ENCODE results near the gene AAMP. TPM values are rescaled to one million over a fixed set of nuclear protein-coding genes. Genes with fewer than 3 reads are reported as not detected.
A peak's percentile ranks its signal among the peaks of the same experiment; 100 is the strongest.

AAMP gene
- total and polyA plus RNA-seq, 2 donors from 2014 or later: 70.1 to 108 TPM

DNA sequence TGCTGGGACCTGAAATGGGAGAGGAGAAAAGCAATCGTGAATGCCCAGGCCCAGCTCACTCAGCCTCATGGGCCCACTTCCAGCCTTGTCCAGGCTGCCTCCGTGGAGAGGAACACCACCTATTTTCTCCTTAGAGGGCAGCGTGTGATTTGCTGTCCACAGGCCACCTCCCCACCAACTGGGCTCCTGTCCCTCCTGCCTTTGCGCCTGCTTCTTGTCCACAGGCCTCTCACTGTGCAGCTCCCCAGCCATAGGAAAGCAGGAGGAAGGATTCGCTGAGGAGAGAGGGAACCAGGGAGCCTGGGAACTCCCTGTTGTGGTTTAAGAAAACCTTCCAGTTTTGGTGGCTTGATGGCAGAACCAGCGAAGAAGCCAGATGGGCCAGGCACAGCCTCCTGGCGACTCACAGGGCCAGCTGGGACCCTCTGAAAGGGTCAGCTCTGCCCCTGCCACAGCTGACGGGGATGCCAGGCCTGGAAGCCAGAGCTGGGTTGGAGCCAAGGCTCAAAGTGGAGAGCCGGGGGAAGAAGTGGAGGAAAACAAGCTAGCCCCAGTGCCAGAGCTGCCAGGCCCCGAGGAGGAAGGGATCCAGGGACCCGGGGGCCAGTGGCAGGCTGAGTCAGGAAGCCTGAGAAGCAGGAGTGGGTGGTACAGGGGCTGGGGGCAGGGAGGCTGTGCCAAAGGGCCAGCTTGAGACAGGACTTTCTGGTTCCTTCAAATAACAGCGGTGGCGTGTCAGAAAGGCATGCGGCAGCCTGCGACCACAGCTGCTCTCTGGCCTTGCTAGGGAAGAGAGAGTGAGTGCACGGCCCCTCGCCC lies 12.4 kb upstream of the AAMP start:
- FAIRE-seq: no peak
- Histone ChIP-seq H3K4me1 (ENCODE audit: control insufficient read depth in 2 of 3, insufficient read depth in 2 of 3, low read depth in 1 of 3, low read length in 3 of 3) (peaks cover 0 to 53% (median 49%) of the 10 kb centered on the region in 3 donors), H3K27ac (ENCODE audit: low read depth in 2 of 2, low read length in 2 of 2) (peak overlapping the region; percentile 71 to 77), H3K27me3 (ENCODE audit: control insufficient read depth, insufficient read depth, low read length) (no peaks in the 10 kb centered on the region), H3K4me3 (ENCODE audit: low read length in 3 of 3) (no peak overlapping the region), H3K9me3 (ENCODE audit: control insufficient read depth in 2 of 3, insufficient read depth in 1 of 3, low read length in 3 of 3) (no peaks in the 10 kb centered on the region), H3K9ac (ENCODE audit: low read length in 3 of 3) (peak overlapping the region in 1 of 3 donors; percentile 28), H3K36me3 (ENCODE audit: control insufficient read depth in 2 of 3, insufficient read depth in 3 of 3, low read length in 3 of 3) (peaks cover 0 to 41% (median 31%) of the 10 kb centered on the region in 3 donors)
- peak in 4 of 5 donors; percentile 41 to 89 (median 50) for DNase-seq
- intact Hi-C loops (cut with DNase I): no loop called here
- TF ChIP-seq, protein P1, sequence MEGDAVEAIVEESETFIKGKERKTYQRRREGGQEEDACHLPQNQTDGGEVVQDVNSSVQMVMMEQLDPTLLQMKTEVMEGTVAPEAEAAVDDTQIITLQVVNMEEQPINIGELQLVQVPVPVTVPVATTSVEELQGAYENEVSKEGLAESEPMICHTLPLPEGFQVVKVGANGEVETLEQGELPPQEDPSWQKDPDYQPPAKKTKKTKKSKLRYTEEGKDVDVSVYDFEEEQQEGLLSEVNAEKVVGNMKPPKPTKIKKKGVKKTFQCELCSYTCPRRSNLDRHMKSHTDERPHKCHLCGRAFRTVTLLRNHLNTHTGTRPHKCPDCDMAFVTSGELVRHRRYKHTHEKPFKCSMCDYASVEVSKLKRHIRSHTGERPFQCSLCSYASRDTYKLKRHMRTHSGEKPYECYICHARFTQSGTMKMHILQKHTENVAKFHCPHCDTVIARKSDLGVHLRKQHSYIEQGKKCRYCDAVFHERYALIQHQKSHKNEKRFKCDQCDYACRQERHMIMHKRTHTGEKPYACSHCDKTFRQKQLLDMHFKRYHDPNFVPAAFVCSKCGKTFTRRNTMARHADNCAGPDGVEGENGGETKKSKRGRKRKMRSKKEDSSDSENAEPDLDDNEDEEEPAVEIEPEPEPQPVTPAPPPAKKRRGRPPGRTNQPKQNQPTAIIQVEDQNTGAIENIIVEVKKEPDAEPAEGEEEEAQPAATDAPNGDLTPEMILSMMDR (IDR thresholded peaks at IDR 0.05; ENCODE audit: borderline replicate concordance, extremely low read depth, insufficient read depth): no peak

DNA sequence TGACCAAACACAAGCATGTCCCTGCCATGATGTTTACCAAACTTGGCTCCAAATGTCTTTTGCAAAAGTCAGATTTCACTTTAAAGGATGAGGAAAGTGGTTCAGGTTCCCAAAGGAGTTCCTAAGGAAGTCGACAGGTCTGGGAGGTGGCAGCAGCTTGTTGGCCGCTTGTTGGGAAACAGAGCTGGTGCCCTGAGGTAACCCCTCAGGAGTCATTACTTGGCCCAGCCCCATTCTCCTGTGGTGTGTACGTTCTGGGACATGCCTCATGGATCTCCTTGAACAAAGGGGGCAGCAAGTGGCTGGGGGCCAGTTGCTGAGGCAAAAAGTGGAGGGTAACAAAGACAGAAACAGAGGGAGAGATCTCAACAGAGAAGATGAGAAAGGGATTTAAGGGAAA lies 11.5 kb upstream of the AAMP start:
- H3K4me3 ChIP-seq (ENCODE audit: low read length in 3 of 3): no peak overlapping the region
- TF ChIP-seq, protein P1 (IDR thresholded peaks at IDR 0.05; ENCODE audit: borderline replicate concordance, extremely low read depth, insufficient read depth): no peak
- FAIRE-seq (no peak), DNase-seq (peak in 1 of 5 donors; percentile 31)
- intact Hi-C loops (cut with DNase I): no loop called here
- H3K36me3 ChIP-seq (ENCODE audit: control insufficient read depth in 2 of 3, insufficient read depth in 3 of 3, low read length in 3 of 3): peaks cover 0 to 51% (median 40%) of the 10 kb centered on the region in 3 donors
- peak overlapping the region; percentile 71 to 77 for H3K27ac ChIP-seq (ENCODE audit: low read depth in 2 of 2, low read length in 2 of 2)
- peaks cover 0 to 45% (median 40%) of the 10 kb centered on the region in 3 donors for H3K4me1 ChIP-seq (ENCODE audit: control insufficient read depth in 2 of 3, insufficient read depth in 2 of 3, low read depth in 1 of 3, low read length in 3 of 3)
- no peak overlapping the region for H3K9ac ChIP-seq (ENCODE audit: low read length in 3 of 3)
- no peaks in the 10 kb centered on the region for H3K27me3 ChIP-seq (ENCODE audit: control insufficient read depth, insufficient read depth, low read length)
- no peaks in the 10 kb centered on the region for H3K9me3 ChIP-seq (ENCODE audit: control insufficient read depth in 2 of 3, insufficient read depth in 1 of 3, low read length in 3 of 3)

DNA sequence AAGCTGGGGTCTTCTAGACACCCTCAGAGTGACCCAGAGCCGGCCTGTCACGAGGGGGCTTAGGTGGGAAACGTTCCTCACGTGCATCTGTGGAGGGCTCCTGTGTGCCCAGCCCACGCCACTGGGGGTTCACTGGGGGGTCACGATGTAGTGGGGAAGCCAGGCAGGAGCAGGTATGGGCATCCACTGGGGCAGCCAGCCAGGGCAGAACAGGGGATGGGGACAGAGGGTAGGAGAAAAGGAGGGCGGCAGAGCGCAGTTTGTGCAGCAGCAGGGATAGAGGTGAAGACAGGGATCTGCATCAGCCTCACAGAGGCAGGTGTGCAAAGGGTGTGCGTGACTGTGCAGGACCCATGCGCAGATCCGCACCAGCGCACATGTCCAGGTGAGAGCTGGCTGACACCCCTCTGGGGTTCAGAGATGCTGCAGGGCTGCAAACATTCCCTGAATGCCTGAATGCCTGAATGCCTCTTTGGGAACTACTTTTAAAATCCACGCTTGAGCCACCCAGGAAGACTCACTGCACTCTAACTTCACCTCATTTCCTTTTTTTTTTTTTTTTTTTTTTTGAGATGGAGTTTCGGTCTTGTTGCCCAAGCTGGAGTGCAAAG lies 10.4 kb upstream of the AAMP start:
- Histone ChIP-seq H3K27ac (ENCODE audit: low read depth in 2 of 2, low read length in 2 of 2) (no peak overlapping the region), H3K4me1 (ENCODE audit: control insufficient read depth in 2 of 3, insufficient read depth in 2 of 3, low read depth in 1 of 3, low read length in 3 of 3) (peaks cover 0 to 34% (median 29%) of the 10 kb centered on the region in 3 donors), H3K4me3 (ENCODE audit: low read length in 3 of 3) (no peak overlapping the region), H3K9me3 (ENCODE audit: control insufficient read depth in 2 of 3, insufficient read depth in 1 of 3, low read length in 3 of 3) (no peaks in the 10 kb centered on the region), H3K36me3 (ENCODE audit: control insufficient read depth in 2 of 3, insufficient read depth in 3 of 3, low read length in 3 of 3) (peaks cover 0 to 61% (median 50%) of the 10 kb centered on the region in 3 donors), H3K27me3 (ENCODE audit: control insufficient read depth, insufficient read depth, low read length) (no peaks in the 10 kb centered on the region), H3K9ac (ENCODE audit: low read length in 3 of 3) (no peak overlapping the region)
- DNase-seq (peak in 1 of 5 donors; percentile 53), FAIRE-seq (no peak)
- TF ChIP-seq, protein P1 (IDR thresholded peaks at IDR 0.05; ENCODE audit: borderline replicate concordance, extremely low read depth, insufficient read depth): no peak
- intact Hi-C loops (cut with DNase I): no loop called here
